ENCODE results near the gene HMGN4. TPM values are rescaled to one million over a fixed set of nuclear protein-coding genes. Genes with fewer than 3 reads are reported as not detected.
"Not testable (repeated sequence)": the region's sequence is repeated elsewhere in the genome, so short reads cannot be mapped to it uniquely, and the experiment has no call there.

Gene HMGN4
- total RNA-seq, 1 donor = 85.1 TPM

- TF ChIP-seq CTCF (IDR thresholded peaks at IDR 0.05; ENCODE audit: insufficient read depth, low read depth, low read length) = no peak
- no peak for DNase-seq (ENCODE audit: low read depth)
- H3K4me3 ChIP-seq (ENCODE audit: low read depth, low read length) = no peak overlapping the region
Observed at GRCh38 chr6:26541579-26541978, 3.4 kb downstream of the HMGN4 start.

DNA sequence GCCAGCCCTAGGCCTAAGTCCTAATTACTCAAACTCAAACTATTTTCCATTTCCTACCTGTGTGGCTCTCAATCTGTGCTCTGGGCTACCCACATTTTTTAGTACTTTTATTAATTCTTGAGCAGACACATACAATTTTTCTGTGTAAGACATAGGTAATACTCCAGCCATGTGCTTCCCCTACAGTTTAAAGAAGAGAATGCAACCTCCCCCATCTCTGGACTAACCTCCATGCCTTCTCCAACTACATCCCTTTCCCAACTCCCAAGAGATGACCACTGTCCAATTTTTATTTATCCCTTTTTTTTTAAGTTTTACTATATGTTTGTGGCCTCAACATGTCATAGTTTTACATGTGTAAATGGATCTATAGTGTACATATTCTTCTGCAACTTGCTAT lies 5.8 kb downstream of the HMGN4 start:
- peak; percentile 27 for DNase-seq (ENCODE audit: low read depth)
- peak; percentile 48 for TF ChIP-seq CTCF (IDR thresholded peaks at IDR 0.05; ENCODE audit: insufficient read depth, low read depth, low read length)
- no peak overlapping the region for H3K4me3 ChIP-seq (ENCODE audit: low read depth, low read length)

- DNase-seq (ENCODE audit: low read depth) = no peak
- no peak for TF ChIP-seq CTCF (IDR thresholded peaks at IDR 0.05; ENCODE audit: insufficient read depth, low read depth, low read length)
- no peak overlapping the region for H3K4me3 ChIP-seq (ENCODE audit: low read depth, low read length)
Observed at GRCh38 chr6:26544473-26544872, 6.3 kb downstream of the HMGN4 start.

DNA sequence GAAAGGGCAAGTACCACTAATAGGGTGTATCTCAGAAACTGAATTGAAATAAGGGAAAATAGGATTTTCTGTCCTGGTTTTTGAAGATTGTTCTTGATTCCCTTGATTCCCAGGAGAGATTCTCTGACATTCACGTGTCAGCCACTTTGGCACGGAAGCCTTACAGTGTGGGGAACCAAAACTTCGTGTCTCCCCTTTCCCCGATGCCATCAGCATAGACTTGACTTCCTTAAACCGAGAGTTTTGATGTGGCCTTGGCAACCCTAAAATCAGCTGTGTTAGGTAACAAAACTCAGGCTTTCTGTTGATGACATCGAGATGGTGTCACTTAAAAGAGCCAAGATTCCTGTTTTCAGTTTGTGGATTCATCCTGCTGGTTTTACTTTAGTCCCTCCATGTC lies 7.5 kb downstream of the HMGN4 start:
- no peak for DNase-seq (ENCODE audit: low read depth)
- H3K4me3 ChIP-seq (ENCODE audit: low read depth, low read length) = no peak overlapping the region
- no peak for TF ChIP-seq CTCF (IDR thresholded peaks at IDR 0.05; ENCODE audit: insufficient read depth, low read depth, low read length)

- not testable (repeated sequence) for DNase-seq (ENCODE audit: low read depth); H3K4me3 ChIP-seq (ENCODE audit: low read depth, low read length)
Observed at GRCh38 chr6:26547363-26547762, 9.2 kb downstream of the HMGN4 start.

GRCh38 chr6:26550250-26550993 lies 12.3 kb downstream of the HMGN4 start:
- TF ChIP-seq CTCF (IDR thresholded peaks at IDR 0.05; ENCODE audit: insufficient read depth, low read depth, low read length) = no peak
- peak overlapping the region; percentile 61 for H3K4me3 ChIP-seq (ENCODE audit: low read depth, low read length)
- DNase-seq (ENCODE audit: low read depth) = peak; percentile 38

- no peak overlapping the region for H3K4me3 ChIP-seq (ENCODE audit: low read depth, low read length)
- no peak for TF ChIP-seq CTCF (IDR thresholded peaks at IDR 0.05; ENCODE audit: insufficient read depth, low read depth, low read length)
- DNase-seq (ENCODE audit: low read depth) = no peak
Observed at GRCh38 chr6:26552205-26552604, 14.0 kb downstream of the HMGN4 start.

All from fibroblast of villous mesenchyme (primary cell).